ENCODE results near the gene TSEN54. TPM values are rescaled to one million over a fixed set of nuclear protein-coding genes. Genes with fewer than 3 reads are reported as not detected.

Gene TSEN54
- total RNA-seq, 1 experiment from 2014 or later = 44.5 TPM

DNA sequence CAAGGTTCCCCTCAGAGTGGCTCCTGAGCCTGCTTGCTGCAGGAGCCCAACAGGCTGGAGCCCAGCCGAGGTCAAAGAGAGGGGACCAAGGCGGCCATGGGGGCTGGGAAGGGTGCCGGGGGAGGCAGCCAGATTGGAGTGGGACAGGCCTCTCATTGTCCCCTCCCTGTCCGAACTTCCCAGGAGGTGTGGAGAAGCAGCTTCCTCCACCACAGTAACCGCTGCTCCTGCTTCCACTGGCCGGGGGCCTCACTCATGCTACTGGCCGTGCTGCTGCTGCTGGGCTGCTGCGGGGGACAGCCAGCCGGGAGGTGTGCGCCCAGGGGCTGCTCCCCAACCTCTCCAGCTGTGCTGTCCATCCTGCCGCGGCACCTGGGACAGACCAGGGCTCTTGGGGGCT, 30.6 kb upstream of the TSEN54 start:
- no CpG with 5 or more reads among the region's 12 CpGs for WGBS (ENCODE audit: extremely low coverage, insufficient read length, low lambda C conversion rate)
- H2AFZ ChIP-seq (ENCODE audit: low read length) = no peak overlapping the region

More for the DNA sequence above, 30.6 kb upstream of the TSEN54 start:
- DNase-seq = no peak
- no peak overlapping the region for H2AK5ac ChIP-seq (ENCODE audit: insufficient read length, low read length)
- no peak overlapping the region for H2BK120ac ChIP-seq (ENCODE audit: low read depth, low read length, poor library complexity, severe bottlenecking)
- H3K18ac ChIP-seq (ENCODE audit: insufficient read length, low read depth, low read length) = no peak overlapping the region
- no peak overlapping the region for H3K23ac ChIP-seq (ENCODE audit: insufficient read length, low read depth, low read length)
- Mint-ChIP-seq H3K27ac (no peak overlapping the region), H3K36me3 (ENCODE audit: insufficient read depth in 1 of 3, low read depth in 3 of 3) (peaks cover 1 to 9% (median 4%) of the 10 kb centered on the region in 3 experiments; a peak in 3 of 7 replicates), H3K4me3 (no peak overlapping the region), H3K27me3 (ENCODE audit: low read depth) (no peaks in the 10 kb centered on the region), H3K9me3 (no peaks in the 10 kb centered on the region), H3K4me1 (peaks cover 14 to 23% of the 10 kb centered on the region in 2 experiments)
- no peak overlapping the region for H2BK20ac ChIP-seq (ENCODE audit: low read depth, low read length, poor library complexity, severe bottlenecking)
- no peak overlapping the region for H3K9ac ChIP-seq (ENCODE audit: extremely low read depth, insufficient read length, low read length)
- no peak overlapping the region for H3T11ph ChIP-seq (ENCODE audit: low read length)
- no peaks in the 10 kb centered on the region for H3K79me1 ChIP-seq (ENCODE audit: insufficient read depth, low read depth, low read length, poor library complexity, severe bottlenecking)
- no peaks in the 10 kb centered on the region for H3K4me1 ChIP-seq (ENCODE audit: insufficient read depth, low read length)
- no peak for TF ChIP-seq CTCF (conservative IDR thresholded peaks at IDR 0.05)
- no peak overlapping the region for H2BK5ac ChIP-seq (ENCODE audit: insufficient read length, low read length)
- H3K27ac ChIP-seq (ENCODE audit: insufficient read length, low read depth, low read length) = no peak overlapping the region
- no peak overlapping the region for H3K14ac ChIP-seq (ENCODE audit: insufficient read depth, low read length)
- no peaks in the 10 kb centered on the region for H3K27me3 ChIP-seq (ENCODE audit: insufficient read depth, low read length)
- no peak overlapping the region for H3K4ac ChIP-seq (ENCODE audit: low read depth, low read length)
- no peak overlapping the region for H3K4me2 ChIP-seq (ENCODE audit: insufficient read depth, insufficient read length, low read length)
- no peaks in the 10 kb centered on the region for H3K23me2 ChIP-seq (ENCODE audit: insufficient read length, low read depth, low read length, poor library complexity, severe bottlenecking)
- no peak overlapping the region for H2BK15ac ChIP-seq (ENCODE audit: low read depth, low read length)
- no peak overlapping the region for H3K56ac ChIP-seq (ENCODE audit: insufficient read length, low read depth, low read length)
- no peak overlapping the region for H4K91ac ChIP-seq (ENCODE audit: insufficient read length, low read depth, low read length)
- H4K20me1 ChIP-seq (ENCODE audit: control insufficient read depth, insufficient read depth, insufficient read length) = no peaks in the 10 kb centered on the region
- H2BK12ac ChIP-seq (ENCODE audit: insufficient read length, low read depth, low read length) = no peak overlapping the region
- no peak overlapping the region for H4K8ac ChIP-seq (replicated peaks; ENCODE audit: insufficient read length, low read depth, low read length)
- no peaks in the 10 kb centered on the region for H3K9me3 ChIP-seq (ENCODE audit: control insufficient read depth, low read depth, low read length)
- H4K5ac ChIP-seq (ENCODE audit: insufficient read length, low read depth, low read length) = no peak overlapping the region
- no peaks in the 10 kb centered on the region for H3K79me2 ChIP-seq (ENCODE audit: insufficient read depth, low read length)

Measured in H9 (cell line).